Mucosa of descending colon (tissue), 3 donors: ENCODE data around the gene TGFB2. TPM values are rescaled to one million over a fixed set of nuclear protein-coding genes. Genes with fewer than 3 reads are reported as not detected.

Experiments used
- ATAC-seq: fragments of 200-7000 bp; cut with Tn5 transposase; one replicate; pipeline ENCODE4 v1.9.1; 2020; ENCODE audit warnings: mild to moderate bottlenecking, moderate library complexity
- DNase-seq, 3 donors: peaks; one replicate each; pipeline ENCODE4 v3.0.0-alpha.2; 2020
- H3K36me3 ChIP-seq: fragments of 200-600 bp; one replicate; pipeline ENCODE4 v1.8.0; 2021; ENCODE audit warnings: low read depth, mild to moderate bottlenecking
- H3K4me1 ChIP-seq: fragments of 200-600 bp; one replicate; pipeline ENCODE4 v1.8.0; 2021; ENCODE audit warnings: low read depth, mild to moderate bottlenecking
- H3K4me3 ChIP-seq: fragments of 200-600 bp; one replicate; pipeline ENCODE4 v1.8.0; 2021; ENCODE audit warnings: mild to moderate bottlenecking
- H3K9me3 ChIP-seq: fragments of 200-600 bp; one replicate; pipeline ENCODE4 v1.8.0; 2021; ENCODE audit warnings: mild to moderate bottlenecking
- intact Hi-C, 2 donors: fragments of 100-400 bp; cut with DNase I in 1 of 2; cut with micrococcal nuclease in 1 of 2; formaldehyde crosslinking; loops; one replicate each; pipeline versions ENCODE4 v1.11.0 to v1.11.1; 2022; cut with DNase I, micrococcal nuclease
- total RNA-seq, 3 donors: library from RNA; stranded (reverse); fragmentation: NEBNext Ultra II Directional in 2 of 3; extraction: Animal tissue kit (Norgen Biotek cat#: 25700) in 2 of 3; gene quantifications; one replicate each; pipeline versions ENCODE4 v1.2.1 to v1.2.4, GENCODE V29; 2021 to 2023
- TF ChIP-seq, protein P1 (sequence below): fragments of 200-600 bp; IDR thresholded peaks from one replicate; pipeline ENCODE4 v1.8.0; 2022; ENCODE audit warnings: antibody characterized with exemption, mild to moderate bottlenecking
- donor health status: DM: no; HTN: no; CAD: no; lungs with moderate emphysema.
- donor health status: DM: no; HTN: no; CAD: no.
- donor health status: DM: no; HTN: yes; CAD: no.

TGFB2 gene
- total RNA-seq, 3 donors from 2014 or later = 0.09 to 8.5 (median 0.48) TPM

GRCh38 chr1:218299416-218299815 is 45.7 kb upstream of the TGFB2 start:
- TF ChIP-seq, protein P1, sequence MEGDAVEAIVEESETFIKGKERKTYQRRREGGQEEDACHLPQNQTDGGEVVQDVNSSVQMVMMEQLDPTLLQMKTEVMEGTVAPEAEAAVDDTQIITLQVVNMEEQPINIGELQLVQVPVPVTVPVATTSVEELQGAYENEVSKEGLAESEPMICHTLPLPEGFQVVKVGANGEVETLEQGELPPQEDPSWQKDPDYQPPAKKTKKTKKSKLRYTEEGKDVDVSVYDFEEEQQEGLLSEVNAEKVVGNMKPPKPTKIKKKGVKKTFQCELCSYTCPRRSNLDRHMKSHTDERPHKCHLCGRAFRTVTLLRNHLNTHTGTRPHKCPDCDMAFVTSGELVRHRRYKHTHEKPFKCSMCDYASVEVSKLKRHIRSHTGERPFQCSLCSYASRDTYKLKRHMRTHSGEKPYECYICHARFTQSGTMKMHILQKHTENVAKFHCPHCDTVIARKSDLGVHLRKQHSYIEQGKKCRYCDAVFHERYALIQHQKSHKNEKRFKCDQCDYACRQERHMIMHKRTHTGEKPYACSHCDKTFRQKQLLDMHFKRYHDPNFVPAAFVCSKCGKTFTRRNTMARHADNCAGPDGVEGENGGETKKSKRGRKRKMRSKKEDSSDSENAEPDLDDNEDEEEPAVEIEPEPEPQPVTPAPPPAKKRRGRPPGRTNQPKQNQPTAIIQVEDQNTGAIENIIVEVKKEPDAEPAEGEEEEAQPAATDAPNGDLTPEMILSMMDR = no peak
- Histone ChIP-seq H3K4me3 (no peak overlapping the region), H3K9me3 (no peaks in the 10 kb centered on the region), H3K36me3 (no peaks in the 10 kb centered on the region), H3K4me1 (peaks cover 4% of the 10 kb centered on the region)
- intact Hi-C loops = no loop called here
- no peak for DNase-seq
- ATAC-seq = no peak

DNA sequence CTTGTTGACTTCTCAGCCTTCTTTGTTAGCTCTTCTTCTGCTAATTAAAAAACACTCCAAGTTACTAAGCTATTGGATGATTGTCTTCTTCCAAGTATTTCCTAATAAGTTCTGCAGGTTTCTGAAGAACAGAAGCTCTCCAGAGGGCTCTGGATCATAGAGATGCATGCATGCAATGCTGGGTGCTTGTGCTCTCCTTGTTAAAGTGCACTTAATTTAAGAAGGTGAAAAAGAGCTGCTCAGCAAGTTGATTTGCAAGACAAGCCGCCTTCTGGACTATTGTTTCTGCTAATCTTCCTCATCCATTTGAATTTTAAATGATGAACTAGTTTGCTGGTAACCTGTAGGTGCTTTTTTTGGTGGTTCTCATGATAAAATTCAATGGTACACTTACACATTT is 43.9 kb upstream of the TGFB2 start:
- Histone ChIP-seq H3K4me1 (peaks cover under 1% of the 10 kb centered on the region), H3K9me3 (no peaks in the 10 kb centered on the region), H3K4me3 (no peak overlapping the region), H3K36me3 (no peaks in the 10 kb centered on the region)
- intact Hi-C loops = no loop called here
- DNase-seq (no peak), ATAC-seq (no peak)
- TF ChIP-seq, protein P1 = no peak

DNA sequence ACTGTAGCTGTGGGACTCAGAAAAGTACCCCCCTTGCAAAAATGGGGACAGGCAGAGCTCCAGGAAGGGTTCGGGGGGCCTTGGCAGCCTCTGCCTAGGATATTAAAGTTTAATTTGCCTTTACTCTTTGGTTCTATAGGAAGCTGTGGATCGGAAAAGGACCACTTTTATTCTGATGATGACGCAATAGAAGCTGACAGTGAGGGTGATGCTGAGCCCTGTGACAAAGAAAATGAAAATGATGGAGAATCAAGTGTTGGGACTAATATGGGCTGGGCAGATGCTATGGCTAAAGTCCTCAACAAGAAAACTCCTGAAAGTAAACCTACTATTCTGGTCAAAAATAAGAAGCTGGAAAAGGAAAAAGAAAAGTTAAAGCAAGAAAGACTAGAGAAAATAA is 43.0 kb upstream of the TGFB2 start:
- ATAC-seq (no peak), DNase-seq (no peak)
- Histone ChIP-seq H3K4me3 (no peak overlapping the region), H3K36me3 (no peaks in the 10 kb centered on the region), H3K9me3 (no peaks in the 10 kb centered on the region), H3K4me1 (no peaks in the 10 kb centered on the region)
- TF ChIP-seq, protein P1 = no peak
- intact Hi-C loops = no loop called here

GRCh38 chr1:218303176-218303879 is 41.8 kb upstream of the TGFB2 start:
- no peaks in the 10 kb centered on the region for H3K4me1 ChIP-seq
- intact Hi-C loops = no loop called here
- TF ChIP-seq, protein P1 = no peak
- ATAC-seq (no peak), DNase-seq (no peak)
- H3K9me3 ChIP-seq = no peaks in the 10 kb centered on the region
- H3K4me3 ChIP-seq = no peak overlapping the region
- H3K36me3 ChIP-seq = no peaks in the 10 kb centered on the region

DNA sequence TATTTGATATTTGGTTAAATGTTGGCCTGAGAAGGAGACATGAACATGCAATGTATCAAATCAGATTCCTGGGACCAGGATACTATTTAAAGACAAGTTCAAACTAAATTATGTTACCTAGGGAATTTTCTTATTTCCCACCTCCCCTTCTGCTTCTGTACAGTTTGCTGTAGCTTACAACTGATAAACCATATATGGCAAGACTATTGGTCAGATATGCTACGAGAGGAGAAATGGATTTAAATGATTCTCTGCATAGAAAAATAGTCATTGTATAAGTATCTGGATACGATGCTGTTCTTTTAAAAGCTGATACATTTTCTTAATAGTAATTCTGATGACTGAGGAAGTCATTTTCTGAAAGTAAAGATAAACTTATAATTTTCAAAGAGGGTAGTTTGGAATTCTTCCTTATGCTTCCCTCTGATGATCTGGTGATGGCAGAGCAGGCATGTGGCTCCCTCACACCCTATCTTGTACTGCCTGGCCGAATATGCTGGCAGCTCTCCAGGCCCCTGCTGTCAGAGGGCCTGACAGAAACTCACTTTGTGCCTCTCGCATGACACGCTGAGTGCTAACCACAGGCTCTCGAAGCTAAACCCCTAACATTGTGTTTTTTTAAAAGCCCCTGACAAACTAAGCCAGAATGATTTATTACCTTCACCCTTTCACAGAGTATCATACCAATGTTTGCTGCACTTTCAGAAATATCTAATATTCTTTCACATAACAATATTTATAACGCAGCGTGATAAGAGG is 40.7 kb upstream of the TGFB2 start:
- no peak for ATAC-seq
- Histone ChIP-seq H3K4me1 (no peaks in the 10 kb centered on the region), H3K4me3 (no peak overlapping the region), H3K9me3 (no peaks in the 10 kb centered on the region), H3K36me3 (no peaks in the 10 kb centered on the region)
- intact Hi-C loops = no loop called here
- TF ChIP-seq, protein P1 = no peak
- no peak for DNase-seq
